Measurements from ENCODE around the gene RARB.

The RARB gene

GRCh38 chr3:25572919-25573385, 144.9 kb downstream of the RARB start:
- DNase-seq (ENCODE audit: low read depth) = peak; percentile 27
- TF ChIP-seq CTCF (conservative IDR thresholded peaks at IDR 0.05; ENCODE audit: low read length) = no peak
- H3K4me3 ChIP-seq (ENCODE audit: low read length) = no peak overlapping the region

GRCh38 chr3:25573386-25574171, 145.5 kb downstream of the RARB start:
- no peak overlapping the region for H3K4me3 ChIP-seq (ENCODE audit: low read length)
- no peak for TF ChIP-seq CTCF (conservative IDR thresholded peaks at IDR 0.05; ENCODE audit: low read length)
- DNase-seq (ENCODE audit: low read depth) = peak; percentile 69

- no peak for DNase-seq (ENCODE audit: low read depth)
- no peak overlapping the region for H3K4me3 ChIP-seq (ENCODE audit: low read length)
- no peak for TF ChIP-seq CTCF (conservative IDR thresholded peaks at IDR 0.05; ENCODE audit: low read length)
Observed at GRCh38 chr3:25574172-25574765, 146.2 kb downstream of the RARB start.

- TF ChIP-seq CTCF (conservative IDR thresholded peaks at IDR 0.05; ENCODE audit: low read length) = no peak
- no peak overlapping the region for H3K4me3 ChIP-seq (ENCODE audit: low read length)
- no peak for DNase-seq (ENCODE audit: low read depth)
Observed at GRCh38 chr3:25575001-25575400, 146.9 kb downstream of the RARB start.

GRCh38 chr3:25576146-25576545, 148.1 kb downstream of the RARB start:
- H3K4me3 ChIP-seq (ENCODE audit: low read length) = no peak overlapping the region
- no peak for TF ChIP-seq CTCF (conservative IDR thresholded peaks at IDR 0.05; ENCODE audit: low read length)
- DNase-seq (ENCODE audit: low read depth) = no peak

GRCh38 chr3:25576831-25577454, 148.9 kb downstream of the RARB start:
- H3K4me3 ChIP-seq (ENCODE audit: low read length) = no peak overlapping the region
- DNase-seq (ENCODE audit: low read depth) = no peak
- no peak for TF ChIP-seq CTCF (conservative IDR thresholded peaks at IDR 0.05; ENCODE audit: low read length)
